ENCODE results near the gene ACAD8. TPM values are rescaled to one million over a fixed set of nuclear protein-coding genes. Genes with fewer than 3 reads are reported as not detected.

ACAD8 gene
- total and polyA plus RNA-seq, 10 of the 15 experiments (the other 5 are each of a cell fraction or from before 2014, with no cell fraction given) = 9.9 to 34.8 (median 22.2) TPM

DNA sequence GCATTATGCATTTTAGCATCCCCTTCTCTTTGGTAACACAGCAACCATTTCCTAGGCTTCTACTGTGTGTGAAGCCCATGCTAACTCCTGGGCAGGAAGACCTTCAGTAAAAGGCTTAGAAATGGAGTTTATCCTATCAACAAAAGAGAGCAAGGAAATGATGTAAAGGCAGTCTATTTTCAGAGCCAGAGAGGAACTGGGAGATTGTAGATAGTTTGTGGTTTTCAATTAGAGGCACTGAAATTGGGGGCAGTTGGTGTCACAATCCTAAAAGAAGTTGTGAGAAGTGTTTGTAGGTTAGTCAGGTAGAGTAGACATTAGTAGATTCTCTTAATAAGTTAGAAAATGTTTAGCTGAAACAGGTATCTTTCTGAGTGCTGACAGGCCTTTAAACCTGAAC is 7.1 kb downstream of the ACAD8 start (continued):
- TF ChIP-seq, protein P1, sequence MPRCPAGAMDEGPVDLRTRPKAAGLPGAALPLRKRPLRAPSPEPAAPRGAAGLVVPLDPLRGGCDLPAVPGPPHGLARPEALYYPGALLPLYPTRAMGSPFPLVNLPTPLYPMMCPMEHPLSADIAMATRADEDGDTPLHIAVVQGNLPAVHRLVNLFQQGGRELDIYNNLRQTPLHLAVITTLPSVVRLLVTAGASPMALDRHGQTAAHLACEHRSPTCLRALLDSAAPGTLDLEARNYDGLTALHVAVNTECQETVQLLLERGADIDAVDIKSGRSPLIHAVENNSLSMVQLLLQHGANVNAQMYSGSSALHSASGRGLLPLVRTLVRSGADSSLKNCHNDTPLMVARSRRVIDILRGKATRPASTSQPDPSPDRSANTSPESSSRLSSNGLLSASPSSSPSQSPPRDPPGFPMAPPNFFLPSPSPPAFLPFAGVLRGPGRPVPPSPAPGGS (IDR thresholded peaks at IDR 0.05; ENCODE audit: borderline replicate concordance, insufficient read depth, low read depth, low read length, poor library complexity, severe bottlenecking) = no peak
- TF ChIP-seq SPI1 (IDR thresholded peaks at IDR 0.05; ENCODE audit: borderline replicate concordance, insufficient read depth, low read depth, low read length) (peak; percentile 88), SUPT20H (IDR thresholded peaks at IDR 0.05; ENCODE audit: borderline replicate concordance, control insufficient read depth, low read depth, low read length) (no peak), EED (IDR thresholded peaks at IDR 0.05; ENCODE audit: low read depth) (no peak), MEF2A (IDR thresholded peaks at IDR 0.05; ENCODE audit: insufficient read depth, low read depth, low read length) (peak; percentile 66), TCF3 (IDR thresholded peaks at IDR 0.05; ENCODE audit: borderline replicate concordance, insufficient read depth, low read depth, low read length) (no peak), RCOR1 (conservative IDR thresholded peaks at IDR 0.05; ENCODE audit: low read depth, low read length) (no peak), WRNIP1 (IDR thresholded peaks at IDR 0.05; ENCODE audit: borderline replicate concordance, low read depth, low read length) (no peak), HSF1 (IDR thresholded peaks at IDR 0.05; ENCODE audit: low read depth, low read length) (no peak), RUNX3 (IDR thresholded peaks at IDR 0.05; ENCODE audit: low read length) (peak; percentile 92), BACH1 (IDR thresholded peaks at IDR 0.05; ENCODE audit: borderline replicate concordance) (no peak), BMI1 (IDR thresholded peaks at IDR 0.05; ENCODE audit: borderline replicate concordance) (no peak), FOXM1 (IDR thresholded peaks at IDR 0.05; ENCODE audit: low read depth, low read length) (no peak)

Data from GM12878 (cell line).